Tibial nerve (tissue), 4 donors: ENCODE data around the gene PACSIN3. TPM values are rescaled to one million over a fixed set of nuclear protein-coding genes. Genes with fewer than 3 reads are reported as not detected.
A peak's percentile ranks its signal among the peaks of the same experiment; 100 is the strongest.

Experiments used
- DNase-seq, 2 donors: peaks; one replicate each; pipeline ENCODE4 v3.0.0-alpha.2; 2019; ENCODE audit warnings: low spot score in 2 of 2
- H3K27ac ChIP-seq, 4 donors: fragments of 200-600 bp; sonication (generic) in 3 of 4; one replicate each; pipeline ENCODE4 v1.5.1; 2017 to 2019; ENCODE audit warnings: mild to moderate bottlenecking in 1 of 4
- H3K27me3 ChIP-seq, 2 donors: fragments of 200-600 bp; sonication (generic) in 1 of 2; one replicate each; pipeline versions ENCODE4 v1.5.1 to v1.6.0; 2017 to 2019
- H3K36me3 ChIP-seq, 3 donors: fragments of 200-600 bp; sonication (generic); one replicate each; pipeline ENCODE4 v1.5.1; 2018 to 2019
- H3K4me1 ChIP-seq, 4 donors: fragments of 200-600 bp; sonication (generic) in 3 of 4; one replicate each; pipeline ENCODE4 v1.5.1; 2017 to 2019
- H3K4me3 ChIP-seq, 4 donors: fragments of 200-600 bp; sonication (generic) in 3 of 4; one replicate each; pipeline ENCODE4 v1.5.1; 2017 to 2019; ENCODE audit warnings: mild to moderate bottlenecking in 1 of 4, moderate library complexity in 1 of 4
- H3K9me3 ChIP-seq, 4 donors: fragments of 200-600 bp; sonication (generic) in 3 of 4; one replicate each; pipeline ENCODE4 v1.5.1; 2017 to 2019
- CTCF ChIP-seq, 5 experiments: fragments of 200-600 bp in 3 of 5; fragments of 450-650 bp in 2 of 5; sonication (generic) in 3 of 5; IDR thresholded peaks; one replicate each; pipeline ENCODE4 v1.5.1; 2016 to 2019; ENCODE audit warnings: antibody characterized with exemption in 5 of 5, mild to moderate bottlenecking in 3 of 5, moderate library complexity in 2 of 5
- EP300 ChIP-seq, 2 donors: sonication (generic); formaldehyde crosslinking; IDR thresholded peaks; one replicate each; pipeline ENCODE4 v1.6.1; 2017; ENCODE audit warnings: antibody characterized with exemption in 2 of 2, mild to moderate bottlenecking in 1 of 2
- POLR2A ChIP-seq, 2 donors: fragments of 450-650 bp; IDR thresholded peaks; one replicate each; pipeline ENCODE4 v1.6.1; 2017; ENCODE audit warnings: antibody characterized with exemption in 2 of 2, mild to moderate bottlenecking in 2 of 2, moderate library complexity in 2 of 2
- WGBS, 2 donors: methylation state at CpG; one replicate each; pipeline ENCODE4 v1.1.5; 2018; 5-methylcytosine and 5-hydroxymethylcytosine counted together
- total RNA-seq, 4 donors: library from RNA; depleted of rRNA; stranded (reverse); fragments of >200 nt; gene quantifications; one replicate each; pipeline ENCODE4 v1.1.0, GENCODE V29; 2016

The PACSIN3 gene
- total RNA-seq, 4 donors from 2014 or later, result 44.8 to 69.0 (median 61.6) TPM

DNA sequence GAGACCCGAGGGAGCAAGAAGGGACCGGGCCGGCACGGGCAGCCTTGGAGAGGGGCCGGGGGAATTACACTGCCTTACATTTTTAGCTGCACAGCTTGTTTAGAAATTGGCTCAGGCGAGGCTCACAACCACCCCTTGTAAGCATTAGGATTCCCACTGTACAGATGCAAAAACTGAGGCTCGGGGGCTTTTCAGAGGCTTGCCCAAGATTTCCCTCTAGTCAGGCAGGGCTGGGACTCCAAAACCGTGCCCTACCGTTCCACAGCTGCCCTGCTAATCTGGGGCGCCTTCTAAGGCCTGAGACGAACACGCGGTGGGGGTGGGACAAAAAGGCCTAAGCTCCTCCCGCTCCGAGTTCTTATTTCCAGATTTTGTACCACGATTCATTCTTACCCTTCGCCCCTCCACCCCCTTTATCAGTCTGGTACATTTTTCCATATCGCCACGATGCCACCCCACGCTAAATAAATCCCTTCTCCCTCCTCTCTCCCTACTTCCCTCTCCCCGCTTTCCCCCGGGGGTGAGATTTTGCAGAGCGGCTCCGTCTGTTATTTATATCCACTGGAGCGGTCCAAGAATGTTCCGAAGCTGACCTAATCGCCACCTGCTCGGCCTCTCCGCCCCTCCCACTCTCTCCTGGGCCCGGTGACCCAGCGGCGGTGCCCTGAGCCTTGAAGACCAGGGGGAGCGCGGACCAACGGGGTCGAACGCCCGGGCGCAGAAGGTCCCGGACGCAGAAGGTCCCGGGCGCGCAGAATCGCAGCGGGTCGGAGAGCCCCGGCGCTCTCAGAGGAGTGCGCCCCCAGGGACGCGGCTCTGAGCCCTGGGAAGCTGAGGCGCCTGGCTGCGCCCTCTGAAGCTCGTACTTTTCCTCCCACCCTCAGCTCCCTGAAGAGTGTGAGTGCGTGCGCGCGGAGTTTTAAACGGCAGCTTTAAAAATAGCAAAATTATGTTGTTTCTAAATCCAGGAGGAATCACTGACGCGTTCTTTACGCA, 764 bp upstream of the PACSIN3 start:
- peak overlapping the region; percentile 86 to 93 (median 88) for H3K27ac ChIP-seq
- peaks cover 0 to 60% (median 30%) of the 10 kb centered on the region in 4 donors for H3K4me1 ChIP-seq
- TF ChIP-seq POLR2A (IDR thresholded peaks at IDR 0.05) (peak; percentile 22 to 51), EP300 (IDR thresholded peaks at IDR 0.05) (peak; percentile 67 to 70), CTCF (IDR thresholded peaks at IDR 0.05) (no peak)
- H3K27me3 ChIP-seq, result no peaks in the 10 kb centered on the region
- H3K9me3 ChIP-seq, result no peaks in the 10 kb centered on the region
- peak overlapping the region; percentile 47 to 84 (median 78) for H3K4me3 ChIP-seq
- WGBS, 2 donors, result 1 to 3% methylated on average over 54 to 56 of the region's 63 CpGs
- H3K36me3 ChIP-seq, result peaks cover 0 to 14% (median 0%) of the 10 kb centered on the region in 3 donors
- DNase-seq, result peak; percentile 50 to 54

DNA sequence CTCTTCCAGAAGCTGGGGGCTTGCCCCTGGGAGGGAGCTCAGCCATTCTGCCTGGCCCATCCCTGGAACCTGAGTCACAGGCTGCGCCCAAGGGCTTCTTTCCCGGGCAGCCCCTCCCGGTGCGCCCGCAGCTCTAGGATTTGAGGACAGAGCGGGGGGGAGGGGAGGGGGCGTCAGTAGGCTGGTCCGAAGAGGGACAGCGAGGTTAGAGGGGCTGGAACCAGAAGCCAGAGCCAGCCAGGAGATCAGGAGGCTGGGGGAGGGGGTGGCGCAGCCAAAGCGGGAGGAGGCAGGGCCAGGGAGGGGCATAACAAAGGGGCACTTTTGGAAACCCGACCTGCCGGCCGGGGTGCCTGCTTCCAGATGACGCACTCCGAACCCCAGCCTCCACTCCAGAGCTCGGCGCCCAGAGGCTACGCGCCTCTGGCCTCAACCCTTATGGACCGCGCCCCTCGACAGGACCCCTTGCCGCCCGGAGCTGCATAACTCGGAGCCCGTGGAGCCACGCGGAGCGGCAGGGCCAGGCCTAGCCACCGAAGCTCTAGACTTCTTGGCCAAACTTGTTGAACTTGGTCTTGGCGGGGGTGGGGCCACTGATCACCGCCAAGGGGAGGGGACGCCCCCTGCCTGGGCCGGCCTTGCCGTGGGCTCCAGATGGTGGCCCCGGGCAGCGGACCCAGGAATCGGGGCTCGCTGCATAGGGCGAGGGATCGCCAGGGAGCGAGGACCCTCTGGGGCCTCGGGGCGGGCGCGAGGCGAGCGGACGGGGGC, 744 bp downstream of the PACSIN3 start:
- TF ChIP-seq POLR2A (IDR thresholded peaks at IDR 0.05) (peak; percentile 46 to 61), CTCF (IDR thresholded peaks at IDR 0.05) (no peak), EP300 (IDR thresholded peaks at IDR 0.05) (peak in 1 of 2 donors; percentile 79)
- H3K9me3 ChIP-seq, result no peaks in the 10 kb centered on the region
- peak in 1 of 2 donors; percentile 24 for DNase-seq
- peak overlapping the region; percentile 86 to 99 (median 92) for H3K27ac ChIP-seq
- no peaks in the 10 kb centered on the region for H3K27me3 ChIP-seq
- WGBS, 2 donors, result 2 to 5% methylated on average over 23 to 40 of the region's 50 CpGs
- peaks cover 0 to 20% (median 0%) of the 10 kb centered on the region in 3 donors for H3K36me3 ChIP-seq
- peaks cover 0 to 60% (median 30%) of the 10 kb centered on the region in 4 donors for H3K4me1 ChIP-seq
- H3K4me3 ChIP-seq, result peak overlapping the region; percentile 47 to 84 (median 78)

- Histone ChIP-seq H3K27ac (peak overlapping the region; percentile 86 to 99 (median 92)), H3K4me3 (peak overlapping the region; percentile 47 to 84 (median 78)), H3K36me3 (peaks cover 0 to 26% (median 0%) of the 10 kb centered on the region in 3 donors), H3K27me3 (no peaks in the 10 kb centered on the region), H3K4me1 (peaks cover 0 to 66% (median 30%) of the 10 kb centered on the region in 4 donors), H3K9me3 (no peaks in the 10 kb centered on the region)
- DNase-seq, result no peak
- TF ChIP-seq EP300 (IDR thresholded peaks at IDR 0.05) (no peak), CTCF (IDR thresholded peaks at IDR 0.05) (no peak), POLR2A (IDR thresholded peaks at IDR 0.05) (no peak)
- WGBS, 2 donors, result 9 to 42% methylated on average over 6 to 7 of the region's 13 CpGs
These were observed 1.4 kb downstream of the PACSIN3 start for GRCh38 chr11:47184711-47185304.

- no peak for DNase-seq
- H3K27ac ChIP-seq, result peak overlapping the region; percentile 86 to 99 (median 92)
- H3K4me1 ChIP-seq, result peaks cover 0 to 75% (median 30%) of the 10 kb centered on the region in 4 donors
- no peaks in the 10 kb centered on the region for H3K27me3 ChIP-seq
- peaks cover 0 to 35% (median 0%) of the 10 kb centered on the region in 3 donors for H3K36me3 ChIP-seq
- WGBS, 2 donors, result 59 to 71% methylated on average over 7 of the region's 7 CpGs
- TF ChIP-seq POLR2A (IDR thresholded peaks at IDR 0.05), result no peak
- no peak for TF ChIP-seq EP300 (IDR thresholded peaks at IDR 0.05)
- TF ChIP-seq CTCF (IDR thresholded peaks at IDR 0.05), result no peak
- no peaks in the 10 kb centered on the region for H3K9me3 ChIP-seq
- peak overlapping the region in 2 of 4 donors; percentile 76 to 80 for H3K4me3 ChIP-seq
These were observed 2.3 kb downstream of the PACSIN3 start for GRCh38 chr11:47183969-47184368.
